Umbilical cord (tissue), 2 donors: ENCODE results near the gene CHSY1. TPM values are rescaled to one million over a fixed set of nuclear protein-coding genes. Genes with fewer than 3 reads are reported as not detected.

Experiments
- DNase-seq: peaks from one replicate; pipeline ENCODE4 v3.0.0-alpha.2; 2015; ENCODE audit warnings: low spot score
- total RNA-seq: library from RNA; depleted of rRNA; stranded (reverse); fragments of >200 nt; gene quantifications from one replicate; pipeline ENCODE4 v1.2.3, GENCODE V29; 2014; ENCODE audit warnings: low replicate concordance; ENCODE audit not compliant: insufficient read depth

CHSY1 gene
- total RNA-seq, 1 donor from 2014 or later = 50.6 TPM

DNA sequence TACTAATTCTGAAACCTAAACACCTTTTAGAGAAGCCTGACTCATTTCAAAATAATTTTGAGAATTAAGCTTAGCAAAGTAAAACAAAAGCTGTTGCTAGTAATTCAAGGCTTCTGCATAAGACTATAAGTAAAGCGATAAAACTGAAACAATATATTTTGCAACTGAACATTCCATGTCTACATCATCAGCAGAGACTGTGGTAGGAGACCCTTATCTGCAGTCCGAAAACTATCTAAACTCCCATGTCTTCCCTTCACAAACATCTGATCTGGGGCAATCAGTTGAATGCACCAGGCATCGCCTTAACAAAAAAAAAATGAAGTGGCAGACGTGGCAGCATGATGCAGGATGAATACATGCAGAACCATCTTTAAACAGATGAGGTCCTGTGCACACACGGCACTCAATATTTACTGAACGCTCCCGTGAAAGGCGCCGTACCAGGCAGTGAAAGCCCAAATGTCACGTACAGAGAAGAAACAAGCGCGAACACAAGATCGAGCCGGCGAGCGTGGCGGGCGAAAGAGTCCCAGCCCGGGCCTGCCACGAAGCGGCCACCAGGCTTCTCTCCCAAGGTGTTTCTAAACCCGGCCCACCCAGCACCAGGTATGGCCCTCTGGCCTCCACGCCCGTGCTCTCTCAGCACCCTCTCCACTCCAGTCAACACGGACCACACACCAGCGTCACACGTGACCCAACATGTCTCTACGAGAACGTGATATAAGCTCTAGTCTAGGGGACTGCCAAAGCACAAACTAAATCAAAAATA, 63.0 kb downstream of the CHSY1 start:
- peak; percentile 75 for DNase-seq

DNA sequence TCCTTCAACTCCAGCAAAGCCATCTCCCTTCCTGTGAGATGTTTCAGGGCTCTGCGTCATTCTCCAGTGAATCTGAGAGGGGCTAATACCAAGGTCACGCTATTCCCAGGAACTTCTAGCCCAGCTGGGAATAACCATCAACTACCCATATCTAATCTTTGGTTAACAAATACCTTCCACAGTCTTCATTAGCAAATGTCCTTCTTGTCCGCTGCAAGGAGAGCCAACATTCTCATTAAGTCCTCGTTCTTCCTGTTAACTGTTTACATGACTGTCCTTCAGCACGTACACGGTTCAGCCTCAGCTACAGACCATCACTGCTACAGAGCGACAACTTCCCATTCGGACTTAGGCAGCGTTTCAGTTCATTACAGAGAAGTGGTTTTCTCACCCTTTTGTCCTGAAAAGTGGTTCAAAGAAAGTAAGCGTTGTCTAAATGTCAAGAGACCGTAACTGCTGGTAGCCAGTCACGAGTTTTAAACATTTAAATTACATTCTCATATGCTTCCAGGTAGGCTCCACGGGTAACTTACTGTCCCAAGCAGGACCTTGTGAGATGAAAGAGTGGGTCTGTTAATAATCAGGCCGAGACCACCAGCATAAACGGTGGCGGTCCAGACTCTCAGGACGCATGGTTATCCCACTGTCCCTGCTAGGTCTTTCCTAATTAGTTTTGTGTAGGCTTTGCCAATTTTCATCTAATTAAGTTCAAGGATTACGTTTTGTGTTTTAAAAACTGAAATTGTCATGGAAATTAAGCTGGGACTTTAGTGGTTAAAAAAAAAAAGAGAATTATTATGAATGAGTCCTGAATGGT, 63.8 kb downstream of the CHSY1 start:
- DNase-seq = peak; percentile 88

DNA sequence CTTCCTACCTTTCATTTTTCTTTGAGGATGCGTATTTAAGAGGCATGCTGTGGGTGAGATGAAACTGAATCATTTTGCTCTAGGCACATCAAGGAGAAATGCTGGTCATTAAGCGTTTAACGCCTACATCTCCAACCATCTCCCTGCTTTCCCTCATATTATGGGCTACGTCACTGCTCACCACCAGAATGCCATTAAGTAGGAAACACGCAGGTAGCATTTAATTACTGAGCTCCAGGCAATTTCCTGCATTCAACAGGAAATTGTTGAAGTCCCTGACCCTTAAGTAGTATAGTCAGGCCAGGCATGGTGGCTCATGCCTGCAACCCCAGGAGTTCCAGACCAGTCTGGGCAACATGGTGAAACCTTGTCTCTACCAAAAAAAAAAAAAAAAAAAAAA, 66.1 kb downstream of the CHSY1 start:
- DNase-seq = no peak

DNA sequence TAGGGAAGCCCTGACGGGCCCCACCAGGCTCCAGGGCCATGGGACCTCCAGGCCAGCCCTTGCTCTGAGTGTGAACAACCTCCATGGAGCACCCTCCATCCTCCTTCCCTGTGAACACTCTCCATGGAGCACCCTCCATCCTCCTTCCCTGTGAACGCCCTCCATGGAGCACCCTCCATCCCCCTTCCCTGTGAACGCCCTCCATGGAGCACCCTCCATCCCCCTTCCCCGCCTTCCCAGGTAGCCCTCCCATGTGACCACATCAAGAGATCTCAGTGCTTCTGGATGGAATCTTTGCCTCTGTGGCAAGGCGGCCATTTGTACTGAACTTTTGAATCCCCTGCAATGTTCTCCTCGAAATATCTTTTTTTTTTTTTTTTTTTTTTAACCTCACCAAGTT, 66.5 kb downstream of the CHSY1 start:
- DNase-seq = no peak

DNA sequence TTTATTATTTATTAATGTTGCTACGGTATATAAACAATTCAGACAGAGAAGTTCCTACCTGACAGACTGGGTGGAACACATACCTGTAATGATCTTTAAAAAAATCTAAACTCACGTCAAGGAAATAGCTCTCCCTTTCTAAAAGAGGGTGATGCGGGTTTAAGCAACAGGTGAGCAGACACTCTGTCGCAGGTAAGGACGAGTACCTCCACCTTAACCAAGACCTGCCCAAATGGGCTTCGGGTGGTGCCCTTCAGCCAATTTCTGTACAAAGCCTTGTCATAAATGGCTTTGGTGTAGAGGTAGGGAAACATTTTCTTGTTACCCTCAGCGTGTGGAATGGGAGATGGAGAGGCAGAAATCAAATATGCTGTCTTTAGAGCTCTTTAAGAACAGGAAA, 67.0 kb downstream of the CHSY1 start:
- no peak for DNase-seq

DNA sequence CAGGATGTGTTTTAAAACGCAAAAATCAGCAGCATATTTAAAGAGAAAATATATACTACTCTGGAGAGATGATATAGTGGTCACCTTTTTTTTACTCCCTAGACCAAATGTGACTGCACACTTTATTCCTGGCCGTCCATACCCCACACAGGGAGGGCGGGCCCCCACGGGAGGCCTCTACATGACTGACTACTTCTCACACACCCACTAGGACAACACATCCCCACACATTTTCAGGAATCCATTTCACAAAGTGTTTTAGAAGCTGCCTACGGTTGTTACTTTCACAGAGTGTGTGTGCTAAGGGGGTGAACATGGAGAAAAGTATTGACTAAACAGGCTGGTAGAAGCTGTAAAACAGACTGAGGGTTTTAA, 67.9 kb downstream of the CHSY1 start:
- no peak for DNase-seq

DNA sequence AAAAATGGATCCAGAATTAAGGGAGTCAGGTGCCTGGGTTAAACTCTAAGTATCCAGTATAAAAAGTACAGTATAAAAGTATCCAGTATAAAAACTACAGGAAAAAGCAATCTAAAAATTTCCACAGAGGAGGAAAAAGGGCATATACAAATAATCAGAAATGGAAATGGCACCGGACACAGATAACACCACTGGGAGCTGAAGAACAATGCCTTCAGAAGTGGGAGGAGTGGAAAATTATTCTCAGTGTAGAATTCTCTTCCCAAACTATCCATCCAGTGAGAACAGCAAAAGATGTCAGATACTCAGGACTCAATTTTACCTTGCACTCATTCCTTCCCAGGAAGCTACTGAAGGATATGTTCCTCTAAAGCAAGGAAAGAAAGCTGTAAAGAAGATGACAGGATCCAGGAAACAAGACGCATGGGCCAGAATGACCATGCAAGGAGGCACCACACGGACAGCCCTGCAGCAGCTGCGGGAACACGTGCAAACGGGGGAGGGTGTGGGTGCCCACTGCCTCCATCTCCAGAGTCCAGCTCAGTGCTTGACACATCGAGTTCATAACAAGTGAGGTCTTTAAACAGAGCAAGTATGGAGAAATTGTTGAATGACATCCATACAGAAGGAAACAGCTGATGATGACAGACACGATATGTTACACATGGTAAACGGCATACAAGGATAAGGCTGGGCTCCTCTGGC, 68.5 kb downstream of the CHSY1 start:
- peak; percentile 36 for DNase-seq

DNA sequence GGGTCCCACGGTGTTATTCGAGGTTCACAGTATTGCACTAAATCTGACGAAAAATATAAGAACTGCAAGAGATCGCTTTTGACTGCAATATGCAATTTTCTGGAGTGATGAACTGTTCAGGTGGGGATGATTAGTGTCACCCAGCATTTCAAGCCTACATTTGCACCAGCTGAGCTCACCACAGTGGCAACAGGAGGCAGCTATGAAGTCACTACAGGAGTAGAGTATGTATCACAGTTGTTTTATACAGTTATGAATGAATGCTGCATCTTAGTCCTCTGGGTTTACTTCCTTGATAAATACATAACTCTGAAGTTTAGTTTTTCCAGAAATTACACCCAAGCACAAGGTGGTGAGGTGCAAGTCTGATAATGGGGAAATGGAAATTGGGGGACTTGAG, 69.6 kb downstream of the CHSY1 start:
- DNase-seq = no peak

DNA sequence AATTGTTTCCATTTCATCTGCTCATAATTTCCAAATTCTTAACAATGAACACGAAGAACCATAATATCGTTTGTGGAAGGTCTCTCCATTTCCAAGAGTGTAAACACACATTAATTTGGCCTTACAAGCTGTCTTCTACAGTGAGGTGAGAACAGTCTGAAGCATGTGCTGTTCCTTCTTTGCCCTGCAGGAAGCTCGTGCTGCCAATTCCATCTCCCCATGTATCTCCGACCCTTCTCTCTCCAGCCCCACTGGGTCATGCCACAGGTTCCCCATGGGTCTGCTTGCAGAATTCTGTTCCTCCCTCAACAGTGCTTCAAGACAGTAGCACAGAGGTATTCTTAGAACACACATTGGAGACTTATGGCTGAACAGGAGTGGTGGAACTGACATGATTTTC, 70.5 kb downstream of the CHSY1 start:
- DNase-seq = no peak

DNA sequence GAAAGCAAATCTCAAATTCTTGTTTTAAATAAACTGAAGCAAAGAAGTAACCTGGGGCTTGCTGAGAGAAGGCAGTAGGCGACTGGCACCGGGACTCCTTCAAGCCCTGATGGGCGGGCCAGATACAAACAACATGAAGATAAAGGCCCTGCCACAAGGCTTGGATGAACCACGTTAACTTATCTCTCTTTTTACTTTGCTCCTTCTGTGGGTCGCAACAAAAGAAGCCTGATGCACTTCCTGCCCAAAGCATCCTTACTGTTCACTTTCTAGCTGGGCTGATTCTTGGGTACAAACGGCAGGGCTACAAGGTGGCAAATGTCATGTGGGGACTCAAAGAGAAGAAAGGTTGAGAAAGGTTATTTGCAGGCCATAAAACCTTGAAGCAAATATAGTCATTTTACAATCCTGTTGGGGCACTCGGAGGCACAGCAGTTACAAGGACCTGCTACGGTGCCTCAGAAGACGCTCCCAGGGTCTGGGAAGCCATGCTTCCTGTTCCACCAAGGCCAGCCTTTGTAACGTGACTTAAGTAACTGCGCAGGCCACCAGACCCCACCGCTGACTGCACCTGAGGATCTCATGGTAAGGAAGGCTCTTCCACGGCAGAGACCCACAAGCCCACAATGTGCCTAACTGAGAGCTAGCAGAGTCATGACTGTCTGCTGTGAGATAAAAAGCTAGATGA, 71.1 kb downstream of the CHSY1 start:
- no peak for DNase-seq

DNA sequence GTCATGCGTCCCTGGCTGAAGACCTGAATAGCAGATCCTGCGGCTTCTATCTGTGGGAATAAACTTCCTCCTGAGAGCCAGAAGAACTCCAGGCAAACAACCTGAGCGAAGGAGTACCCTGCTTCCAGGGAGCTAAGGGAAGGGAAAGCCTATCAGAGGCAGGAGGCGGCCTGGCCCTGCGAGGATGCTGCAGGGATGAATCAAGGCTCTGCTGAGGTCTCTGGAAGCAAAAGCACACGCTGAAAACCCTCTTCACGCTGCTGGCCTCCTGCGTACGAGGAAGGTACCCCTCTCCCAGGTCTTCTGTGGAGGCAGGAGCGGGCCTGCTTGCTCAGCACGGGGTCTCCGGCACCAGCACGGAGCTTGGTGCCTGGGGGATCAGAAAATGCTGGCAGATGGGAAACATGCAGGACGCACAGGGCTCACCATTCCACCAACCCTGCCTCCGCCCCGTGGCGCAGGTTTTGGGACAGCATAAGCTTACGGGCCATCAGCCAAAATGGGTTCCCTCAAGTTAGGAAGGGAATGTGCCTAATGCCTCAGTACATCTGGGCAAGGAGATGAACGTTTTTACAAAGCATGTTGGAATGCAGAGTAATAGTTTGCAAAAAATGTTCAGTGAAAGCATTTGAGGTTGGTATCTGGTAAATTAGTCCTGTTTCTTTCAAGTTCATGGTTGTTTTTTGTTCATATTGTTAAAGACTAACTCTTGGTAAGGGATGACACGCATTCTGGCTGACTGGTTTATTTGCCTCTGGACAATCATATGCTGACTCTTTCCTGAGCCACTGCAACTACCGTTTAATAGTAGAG, 72.3 kb downstream of the CHSY1 start:
- peak; percentile 44 for DNase-seq

DNA sequence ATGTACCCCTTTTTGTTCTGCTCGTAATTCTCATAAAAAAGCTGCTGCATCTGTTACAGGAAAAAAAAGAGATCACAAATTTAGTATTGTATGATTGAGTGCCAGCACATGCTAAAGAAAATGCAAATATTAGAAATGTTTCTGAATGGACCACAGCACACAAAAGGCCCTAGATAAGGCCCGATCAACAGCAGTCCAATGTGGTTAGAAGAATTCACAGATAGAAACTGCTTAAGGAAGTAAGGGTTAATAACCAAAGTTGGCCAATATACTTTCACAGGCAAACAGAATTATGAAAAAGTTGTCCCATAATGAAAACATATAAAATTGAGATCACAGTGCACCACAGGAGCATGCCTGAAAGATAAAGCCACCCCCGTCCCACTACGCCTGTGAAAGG, 72.9 kb downstream of the CHSY1 start:
- DNase-seq = no peak

DNA sequence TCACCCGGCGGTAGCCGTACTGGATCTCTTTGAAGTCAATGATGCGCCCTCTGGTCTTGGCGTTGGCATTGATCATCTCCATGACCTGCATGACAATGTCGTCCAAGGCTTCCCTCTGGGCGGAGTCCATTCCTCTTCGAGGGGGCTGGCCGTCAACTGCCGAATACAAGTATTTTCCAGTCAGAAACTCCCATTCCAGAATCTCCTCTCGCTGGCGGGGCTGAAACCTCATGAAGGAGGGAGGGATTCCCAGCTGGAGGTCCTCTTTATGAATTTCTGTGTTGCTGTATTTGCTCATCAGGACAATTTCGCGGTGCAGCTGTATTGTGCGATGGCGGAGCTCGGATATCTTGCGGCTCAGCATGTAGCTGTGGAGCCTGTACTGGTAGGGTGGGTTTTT, 73.4 kb downstream of the CHSY1 start:
- DNase-seq = no peak

DNA sequence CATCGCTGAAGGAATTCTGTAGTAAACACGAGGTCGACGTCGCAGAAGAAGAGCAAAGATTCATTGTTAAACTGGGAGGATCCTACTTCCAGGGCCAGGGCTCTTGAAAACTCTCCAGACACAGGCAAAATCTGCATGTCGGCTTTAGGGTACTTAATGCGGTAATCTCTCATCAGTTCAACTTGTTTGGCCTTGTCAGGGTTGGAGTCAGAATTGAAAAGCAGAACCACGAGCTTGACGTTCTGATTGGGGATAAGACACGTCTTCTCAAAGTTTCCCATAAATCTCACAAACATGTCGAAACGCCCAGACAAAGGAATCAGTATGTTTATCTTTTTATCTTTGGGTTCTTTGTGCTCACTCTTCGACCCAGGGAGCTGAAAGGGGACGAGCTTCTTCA, 74.0 kb downstream of the CHSY1 start:
- DNase-seq = no peak

DNA sequence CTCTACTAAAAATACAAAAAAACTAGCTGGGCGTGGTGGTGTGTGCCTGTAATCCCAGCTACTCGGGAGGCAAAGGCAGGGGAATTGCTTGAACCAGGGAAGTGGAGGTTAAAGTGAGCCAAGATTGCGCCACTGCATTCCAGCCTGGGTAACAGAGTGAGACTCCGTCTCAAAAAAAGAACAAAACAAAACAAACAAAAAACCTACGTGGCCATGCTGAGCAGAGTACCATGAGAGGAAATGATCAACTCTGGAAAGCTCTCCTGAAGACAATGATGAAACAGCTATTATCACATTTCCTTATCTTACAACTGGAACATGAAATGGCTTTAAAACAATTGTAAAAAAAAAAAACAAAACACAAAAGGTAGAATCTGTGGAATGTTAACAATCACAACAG, 75.2 kb downstream of the CHSY1 start:
- DNase-seq = no peak

DNA sequence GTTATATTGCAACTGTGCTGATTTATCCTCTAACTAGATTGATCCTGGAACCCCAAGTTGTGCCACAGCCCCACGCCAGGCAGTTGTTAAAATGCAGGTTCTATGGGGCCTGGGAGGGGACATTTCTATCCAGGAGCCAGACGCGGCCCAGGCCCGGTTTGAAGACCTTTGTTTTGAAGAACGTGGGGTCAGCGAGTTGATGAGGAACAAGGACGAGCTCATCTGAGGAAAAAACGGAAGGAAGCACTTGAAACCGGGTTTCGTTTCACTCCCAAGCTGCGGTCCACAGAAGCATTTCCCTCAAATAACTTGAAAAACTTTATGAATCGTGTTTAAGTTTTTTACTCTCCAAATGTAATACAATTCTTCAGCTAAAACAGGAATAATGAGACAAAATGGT, 76.4 kb downstream of the CHSY1 start:
- DNase-seq = no peak

DNA sequence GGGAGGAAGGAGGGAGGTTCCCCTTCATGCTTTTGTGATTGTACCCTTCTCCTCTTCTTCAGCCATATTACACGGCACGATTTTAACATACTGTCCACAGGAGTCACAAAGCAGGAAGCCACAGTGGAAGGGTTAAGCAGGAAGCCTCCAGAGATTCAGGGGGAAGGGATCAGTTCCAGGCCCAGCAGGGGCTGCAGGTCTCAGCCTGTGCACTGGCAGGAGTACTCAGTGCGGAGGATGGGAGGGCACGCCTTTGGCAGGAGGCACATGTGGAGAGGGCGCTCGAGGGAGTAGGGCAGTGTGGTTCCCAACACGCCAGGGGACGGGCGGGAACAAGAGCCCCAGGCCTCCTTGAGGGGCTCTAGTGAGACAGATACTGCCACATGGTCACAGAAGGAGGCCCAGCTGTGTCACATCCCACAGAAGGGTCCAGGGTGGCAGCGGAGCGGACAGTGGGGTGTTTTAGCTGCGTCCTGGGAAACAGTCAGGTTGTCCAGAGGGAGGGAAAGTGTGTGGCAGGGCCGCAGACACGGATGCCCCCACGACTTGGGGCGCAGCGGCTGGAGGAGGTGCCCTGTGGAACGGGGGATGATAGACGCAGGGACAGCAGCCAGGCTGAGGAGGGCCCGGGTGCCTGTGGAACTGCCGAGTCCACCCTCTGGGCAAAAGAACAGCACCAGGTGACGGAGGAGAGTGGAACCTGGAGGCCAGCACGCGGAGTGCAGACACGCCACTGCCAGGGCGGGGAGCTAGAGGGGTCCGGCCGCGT, 77.5 kb downstream of the CHSY1 start:
- no peak for DNase-seq

DNA sequence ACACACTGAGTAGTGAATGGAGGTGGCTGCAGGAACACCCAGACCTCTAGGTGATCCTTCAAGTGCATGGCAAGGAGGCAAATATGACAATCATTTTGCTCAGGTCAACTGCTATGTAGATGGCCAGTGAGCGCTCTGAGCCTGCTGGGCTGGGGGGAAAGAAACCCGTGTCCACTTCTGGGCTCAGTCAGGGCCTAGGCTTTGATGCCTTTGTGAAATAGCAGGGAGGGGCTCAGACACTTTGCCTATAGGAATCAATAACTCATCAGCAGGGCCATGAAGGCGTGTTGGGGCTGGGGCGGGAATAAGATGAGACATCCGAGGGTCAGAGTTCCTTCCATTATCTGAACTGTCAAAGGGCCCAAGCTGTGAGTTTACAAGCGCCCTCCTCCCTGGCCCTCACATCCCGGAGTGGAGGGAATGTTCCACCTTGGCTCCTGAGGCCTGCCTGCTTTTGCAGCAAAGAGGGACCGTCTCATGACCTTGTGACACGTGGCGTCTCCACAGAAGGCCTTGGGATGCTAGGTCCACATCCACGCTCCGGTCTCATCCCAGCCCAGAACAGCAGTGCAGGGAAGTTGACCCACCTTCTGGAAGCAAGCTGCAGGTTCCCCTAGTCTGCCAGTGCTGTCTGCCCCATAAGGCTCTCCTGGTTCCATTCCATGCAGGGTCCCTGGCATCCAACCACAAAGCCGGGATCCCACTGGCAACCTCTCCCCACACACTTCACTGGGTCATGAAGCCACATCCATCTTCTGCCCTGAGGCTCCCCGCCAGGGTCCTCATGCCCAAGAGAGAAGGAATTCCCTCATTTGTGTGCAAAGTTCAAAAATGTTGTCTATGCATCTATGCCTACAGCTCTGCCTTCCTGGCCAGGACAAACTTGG, 78.4 kb downstream of the CHSY1 start:
- DNase-seq = no peak

DNA sequence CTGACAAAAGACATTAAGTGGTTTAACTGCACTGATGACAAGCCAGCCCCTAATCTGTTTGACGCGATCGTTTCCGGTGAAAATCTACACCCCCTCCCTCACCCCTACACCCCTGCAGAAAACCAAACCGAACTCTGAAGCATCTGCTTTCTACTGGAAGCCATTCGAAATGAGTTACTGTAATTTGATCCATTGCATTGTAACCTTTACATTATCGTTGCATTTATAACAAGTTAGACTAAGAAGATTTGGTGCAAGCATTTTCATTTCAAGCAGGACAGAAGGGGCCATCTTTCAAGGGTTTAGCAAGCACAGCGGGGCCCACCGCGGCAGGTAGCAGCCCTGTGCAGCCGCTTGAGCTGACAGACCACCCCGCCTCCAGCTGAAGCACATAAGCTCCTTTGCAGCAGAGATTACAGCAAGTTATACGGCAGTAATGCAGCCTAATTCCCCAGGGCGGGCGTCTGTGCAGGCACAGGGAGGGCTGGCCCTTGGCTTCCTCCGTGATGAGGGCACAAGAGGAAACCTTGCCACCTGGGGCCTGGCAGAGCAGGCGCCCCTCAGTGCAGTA, 79.3 kb downstream of the CHSY1 start:
- no peak for DNase-seq
